ENCODE results near the gene TRIM33.

DNA sequence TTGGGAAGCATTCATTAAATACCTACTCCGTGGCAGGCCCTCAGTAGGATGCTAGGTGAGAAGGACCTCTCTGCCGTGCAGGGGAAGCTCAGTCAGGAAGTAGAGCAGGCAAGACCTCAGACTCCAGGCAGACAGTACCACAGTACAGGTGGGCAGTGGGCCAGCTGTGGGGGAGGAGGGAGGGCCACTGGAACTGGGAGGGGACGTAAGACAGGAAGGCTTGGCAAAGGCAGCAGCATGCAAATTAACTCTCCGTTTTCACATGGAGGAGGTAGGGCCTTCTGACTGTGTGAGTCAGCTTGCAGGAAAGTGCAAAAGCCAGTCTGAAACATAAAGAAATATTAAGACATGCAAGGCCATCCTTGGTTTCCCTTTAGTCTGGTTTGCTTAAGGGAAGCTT lies 157.7 kb downstream of the TRIM33 start:
- TF ChIP-seq, protein P1, sequence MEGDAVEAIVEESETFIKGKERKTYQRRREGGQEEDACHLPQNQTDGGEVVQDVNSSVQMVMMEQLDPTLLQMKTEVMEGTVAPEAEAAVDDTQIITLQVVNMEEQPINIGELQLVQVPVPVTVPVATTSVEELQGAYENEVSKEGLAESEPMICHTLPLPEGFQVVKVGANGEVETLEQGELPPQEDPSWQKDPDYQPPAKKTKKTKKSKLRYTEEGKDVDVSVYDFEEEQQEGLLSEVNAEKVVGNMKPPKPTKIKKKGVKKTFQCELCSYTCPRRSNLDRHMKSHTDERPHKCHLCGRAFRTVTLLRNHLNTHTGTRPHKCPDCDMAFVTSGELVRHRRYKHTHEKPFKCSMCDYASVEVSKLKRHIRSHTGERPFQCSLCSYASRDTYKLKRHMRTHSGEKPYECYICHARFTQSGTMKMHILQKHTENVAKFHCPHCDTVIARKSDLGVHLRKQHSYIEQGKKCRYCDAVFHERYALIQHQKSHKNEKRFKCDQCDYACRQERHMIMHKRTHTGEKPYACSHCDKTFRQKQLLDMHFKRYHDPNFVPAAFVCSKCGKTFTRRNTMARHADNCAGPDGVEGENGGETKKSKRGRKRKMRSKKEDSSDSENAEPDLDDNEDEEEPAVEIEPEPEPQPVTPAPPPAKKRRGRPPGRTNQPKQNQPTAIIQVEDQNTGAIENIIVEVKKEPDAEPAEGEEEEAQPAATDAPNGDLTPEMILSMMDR (IDR thresholded peaks at IDR 0.05), result no peak
- TF ChIP-seq POLR2A (IDR thresholded peaks at IDR 0.05), result no peak
